ENCODE results near the gene LGR4. TPM values are rescaled to one million over a fixed set of nuclear protein-coding genes. Genes with fewer than 3 reads are reported as not detected.

The LGR4 gene
- total and polyA plus RNA-seq, 2 of the 4 experiments (the other 2 are of a cell fraction), result 2.9 to 6.8 TPM

GRCh38 chr11:27443227-27443626 is 29.4 kb downstream of the LGR4 start:
- ChIA-PET CTCF (interaction anchor here (1.2 kb wide), 1 partner anchor 12 kb away, joined by 3 read pairs; no protein-coding TSS in a partner anchor), POLR2A (ENCODE audit: unreplicated experiment) (no interaction called here)
- H3K14ac ChIP-seq (replicated peaks; ENCODE audit: low read depth, low read length), result no peak overlapping the region
- no peak overlapping the region for H2BK20ac ChIP-seq (ENCODE audit: low read depth, low read length)
- no peak overlapping the region for H3K4me3 ChIP-seq (ENCODE audit: insufficient read depth, low read depth, low read length)
- H3K27me3 ChIP-seq (ENCODE audit: control insufficient read depth, insufficient read depth, low read length), result no peaks in the 10 kb centered on the region
- H3K56ac ChIP-seq (ENCODE audit: extremely low read depth, insufficient read depth, low read length), result no peak overlapping the region
- H3K9me3 ChIP-seq (ENCODE audit: control insufficient read depth, insufficient read depth, low read length), result 0 out of 2 replicates have a peak, but pooled peaks cover 2% of the 10 kb centered on the region
- no peaks in the 10 kb centered on the region for H3K36me3 ChIP-seq (ENCODE audit: control insufficient read depth, insufficient read depth, low read length)
- DNase-seq (no peak), ATAC-seq (ENCODE audit: low read depth) (no peak)
- no peak overlapping the region for H4K91ac ChIP-seq (ENCODE audit: insufficient read depth, low read depth, low read length)
- H3K23ac ChIP-seq (ENCODE audit: low read depth, low read length), result no peak overlapping the region
- H3K9me1 ChIP-seq (ENCODE audit: insufficient read depth, low read length), result no peaks in the 10 kb centered on the region
- H4K5ac ChIP-seq (ENCODE audit: low read depth, low read length), result no peak overlapping the region
- H3K9ac ChIP-seq (ENCODE audit: low read depth, low read length), result no peak overlapping the region
- H2AK9ac ChIP-seq (replicated peaks; ENCODE audit: low read depth, low read length, poor library complexity), result no peak overlapping the region
- no peak for TF ChIP-seq MAFK (IDR thresholded peaks at IDR 0.05; ENCODE audit: low read depth, low read length)
- no CpG with 5 or more reads among the region's 4 CpGs for WGBS, 2 experiments (ENCODE audit: extremely low coverage in 2 of 2, insufficient read length in 1 of 2)
- intact Hi-C loops (cut with micrococcal nuclease) (no loop called here), in situ Hi-C loops (cut with MboI; ENCODE audit: low sequenced_read_pairs) (no loop called here), dilution Hi-C loops (cut with HindIII; ENCODE audit: low sequenced_read_pairs, unreplicated experiment) (no loop called here)
- no peak overlapping the region for H2AK5ac ChIP-seq (ENCODE audit: low read depth, low read length)
- no TSS peak for BruUV-seq (replicated peaks)
- no peak overlapping the region for H2BK15ac ChIP-seq (ENCODE audit: low read depth, low read length)
- no peaks in the 10 kb centered on the region for H3K4me1 ChIP-seq (ENCODE audit: control insufficient read depth, insufficient read depth, low read length)
- H4K20me1 ChIP-seq (ENCODE audit: insufficient read depth, low read length), result no peaks in the 10 kb centered on the region
- no peak overlapping the region for H2AFZ ChIP-seq (replicated peaks; ENCODE audit: low read length, poor library complexity)
- no peak overlapping the region for H3K18ac ChIP-seq (ENCODE audit: low read depth, low read length)
- no peak overlapping the region for H2BK120ac ChIP-seq (ENCODE audit: low read depth, low read length)
- H3K4ac ChIP-seq (ENCODE audit: low read depth, low read length), result no peak overlapping the region
- H4K8ac ChIP-seq (ENCODE audit: low read depth in 2 of 2, low read length in 2 of 2), result no peak overlapping the region
- no peak overlapping the region for H3K4me2 ChIP-seq (ENCODE audit: low read depth, low read length)
- H3K27ac ChIP-seq (ENCODE audit: insufficient read depth, low read length), result no peak overlapping the region
- H2BK5ac ChIP-seq (ENCODE audit: low read depth, low read length, poor library complexity, severe bottlenecking), result no peak overlapping the region
- peaks cover 0 to 3% of the 10 kb centered on the region in 2 experiments; a peak in 2 of 4 replicates for H3K79me1 ChIP-seq (ENCODE audit: low read depth in 1 of 2, low read length in 2 of 2)

Data from IMR-90 (cell line).